Right atrium auricular region (tissue), 2 donors: ENCODE data around the gene UNC93A. TPM values are rescaled to one million over a fixed set of nuclear protein-coding genes. Genes with fewer than 3 reads are reported as not detected.
"Not testable (repeated sequence)": the region's sequence is repeated elsewhere in the genome, so short reads cannot be mapped to it uniquely, and the experiment has no call there.

Source experiments
- DNase-seq: peaks from one replicate; pipeline ENCODE4 v3.0.0-alpha.2; 2019; ENCODE audit warnings: low spot score
- H3K27ac ChIP-seq, 2 donors: fragments of 200-600 bp; sonication (generic); 1 replicate in 1 of 2; 2 replicates in 1 of 2; pipeline ENCODE4 v1.5.1; 2016 to 2019
- H3K27me3 ChIP-seq, 2 donors: fragments of 200-600 bp; sonication (generic); one replicate each; pipeline versions ENCODE4 v1.5.1 to v1.6.0; 2017 to 2019
- H3K36me3 ChIP-seq: fragments of 200-600 bp; sonication (generic); one replicate; pipeline ENCODE4 v1.5.1; 2016
- H3K4me1 ChIP-seq, 2 donors: fragments of 200-600 bp; sonication (generic); one replicate each; pipeline versions ENCODE4 v1.5.1 to v1.6.0; 2017 to 2019
- H3K4me3 ChIP-seq, 2 donors: fragments of 200-600 bp; sonication (generic); 1 replicate in 1 of 2; 2 replicates in 1 of 2; pipeline ENCODE4 v1.5.1; 2017 to 2019; ENCODE audit warnings: mild to moderate bottlenecking in 1 of 2, moderate library complexity in 1 of 2
- H3K9me3 ChIP-seq, 2 donors: fragments of 200-600 bp; sonication (generic); one replicate each; pipeline ENCODE4 v1.5.1; 2019
- total RNA-seq, 2 donors: library from RNA; depleted of rRNA; stranded (reverse); fragments of >200 nt; gene quantifications; one replicate each; pipeline ENCODE4 v1.1.0, GENCODE V29; 2016
- TF ChIP-seq, protein P1 (sequence below), 2 donors: fragments of 200-600 bp; sonication (generic); IDR thresholded peaks; one replicate each; pipeline ENCODE4 v1.5.1; 2019; ENCODE audit warnings: antibody characterized with exemption in 2 of 2

The UNC93A gene
- not detected for total RNA-seq

GRCh38 chr6:167290786-167291622 is at the start of gene UNC93A:
Gene UNC93A, plus strand, starts transcription at chr6:167291315. Its CDS starts 175 bp downstream, at chr6:167291490.
- no peaks in the 10 kb centered on the region for H3K4me1 ChIP-seq
- DNase-seq: no peak
- no peaks in the 10 kb centered on the region for H3K9me3 ChIP-seq
- H3K36me3 ChIP-seq: no peaks in the 10 kb centered on the region
- TF ChIP-seq, protein P1, sequence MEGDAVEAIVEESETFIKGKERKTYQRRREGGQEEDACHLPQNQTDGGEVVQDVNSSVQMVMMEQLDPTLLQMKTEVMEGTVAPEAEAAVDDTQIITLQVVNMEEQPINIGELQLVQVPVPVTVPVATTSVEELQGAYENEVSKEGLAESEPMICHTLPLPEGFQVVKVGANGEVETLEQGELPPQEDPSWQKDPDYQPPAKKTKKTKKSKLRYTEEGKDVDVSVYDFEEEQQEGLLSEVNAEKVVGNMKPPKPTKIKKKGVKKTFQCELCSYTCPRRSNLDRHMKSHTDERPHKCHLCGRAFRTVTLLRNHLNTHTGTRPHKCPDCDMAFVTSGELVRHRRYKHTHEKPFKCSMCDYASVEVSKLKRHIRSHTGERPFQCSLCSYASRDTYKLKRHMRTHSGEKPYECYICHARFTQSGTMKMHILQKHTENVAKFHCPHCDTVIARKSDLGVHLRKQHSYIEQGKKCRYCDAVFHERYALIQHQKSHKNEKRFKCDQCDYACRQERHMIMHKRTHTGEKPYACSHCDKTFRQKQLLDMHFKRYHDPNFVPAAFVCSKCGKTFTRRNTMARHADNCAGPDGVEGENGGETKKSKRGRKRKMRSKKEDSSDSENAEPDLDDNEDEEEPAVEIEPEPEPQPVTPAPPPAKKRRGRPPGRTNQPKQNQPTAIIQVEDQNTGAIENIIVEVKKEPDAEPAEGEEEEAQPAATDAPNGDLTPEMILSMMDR (IDR thresholded peaks at IDR 0.05): no peak
- no peak within 1 kb of the TSS for H3K4me3 ChIP-seq
- H3K27me3 ChIP-seq: no peaks in the 10 kb centered on the region
- H3K27ac ChIP-seq: no peak within 1 kb of the TSS

DNA sequence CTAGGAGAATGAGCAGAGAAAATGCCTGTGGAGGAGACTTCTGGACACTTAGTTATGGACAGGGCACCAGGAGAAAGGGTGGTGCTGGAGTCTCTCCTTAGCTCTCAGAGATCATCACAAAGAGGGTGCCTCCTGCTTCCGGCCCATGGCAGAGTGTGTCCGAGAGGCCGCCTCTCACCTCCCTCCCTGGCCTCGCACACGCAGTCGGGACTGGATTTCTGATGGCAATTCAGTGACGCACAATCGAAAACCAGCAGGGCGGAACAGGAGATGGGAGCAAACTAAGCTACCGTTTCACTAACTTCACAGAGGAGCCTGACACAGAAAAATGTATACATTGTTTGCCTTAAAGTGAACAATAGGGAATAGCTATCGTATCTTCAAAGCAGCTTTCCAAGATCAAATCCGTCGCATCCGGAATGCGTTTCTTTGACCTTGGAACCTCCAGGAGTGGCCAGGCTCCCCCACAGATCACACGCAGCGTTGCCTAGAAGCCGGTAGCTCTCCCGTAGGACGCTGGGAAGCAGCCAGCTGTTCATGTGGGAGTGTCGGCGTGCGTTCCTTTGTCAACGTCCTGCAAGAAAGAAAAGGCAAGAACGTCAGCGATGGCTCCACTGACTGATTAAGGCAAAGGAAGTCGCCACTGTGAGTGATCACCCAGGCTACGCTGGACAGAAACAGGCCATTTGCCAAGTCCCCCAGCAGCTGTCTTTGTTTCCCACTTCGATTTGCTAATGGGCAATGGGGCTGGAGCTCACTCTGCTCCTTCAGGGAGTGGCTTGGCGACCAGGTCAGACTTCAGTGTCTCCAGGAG is 49.6 kb upstream of the UNC93A start:
- not testable (repeated sequence) for H3K9me3 ChIP-seq, H3K4me3 ChIP-seq, H3K36me3 ChIP-seq, H3K27ac ChIP-seq, H3K4me1 ChIP-seq, DNase-seq, H3K27me3 ChIP-seq

GRCh38 chr6:167242135-167242506 is 49.0 kb upstream of the UNC93A start:
- not testable (repeated sequence) for H3K4me1 ChIP-seq

GRCh38 chr6:167242511-167243051 is 48.5 kb upstream of the UNC93A start:
- not testable (repeated sequence) for H3K27me3 ChIP-seq, DNase-seq, H3K9me3 ChIP-seq, H3K36me3 ChIP-seq, H3K4me3 ChIP-seq, H3K4me1 ChIP-seq, H3K27ac ChIP-seq

More at GRCh38 chr6:167242135-167242506, 49.0 kb upstream of the UNC93A start:
- not testable (repeated sequence) for H3K27me3 ChIP-seq, H3K36me3 ChIP-seq, H3K27ac ChIP-seq, H3K9me3 ChIP-seq, DNase-seq, H3K4me3 ChIP-seq

- H3K36me3 ChIP-seq: no peaks in the 10 kb centered on the region
- H3K4me1 ChIP-seq: no peaks in the 10 kb centered on the region
- DNase-seq: no peak
- no peaks in the 10 kb centered on the region for H3K9me3 ChIP-seq
- no peak overlapping the region for H3K27ac ChIP-seq
- H3K27me3 ChIP-seq: no peaks in the 10 kb centered on the region
- TF ChIP-seq, protein P1 (IDR thresholded peaks at IDR 0.05): no peak
- H3K4me3 ChIP-seq: no peak overlapping the region
Observed at GRCh38 chr6:167244064-167244960, 46.8 kb upstream of the UNC93A start.

DNA sequence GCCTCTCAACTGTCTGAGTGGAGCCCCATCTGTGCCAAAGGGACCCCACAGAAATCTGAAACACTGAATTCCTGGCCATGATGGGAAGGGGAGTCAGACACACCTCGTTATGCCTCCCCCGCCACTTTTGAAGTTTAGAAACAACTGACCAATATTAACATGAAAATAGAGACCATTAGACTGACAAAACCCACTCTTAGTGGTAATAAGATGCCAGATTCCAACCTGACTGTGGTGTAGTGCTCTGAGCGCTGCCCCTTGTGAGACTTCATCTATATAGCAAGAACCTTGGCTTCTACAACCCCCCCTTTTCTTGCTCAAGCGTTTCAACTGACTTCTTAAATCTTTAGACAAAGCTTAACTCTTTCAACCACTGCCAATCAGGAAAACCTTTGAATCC is 46.1 kb upstream of the UNC93A start:
- no peak overlapping the region for H3K4me3 ChIP-seq
- H3K9me3 ChIP-seq: no peaks in the 10 kb centered on the region
- DNase-seq: no peak
- no peaks in the 10 kb centered on the region for H3K36me3 ChIP-seq
- H3K27ac ChIP-seq: no peak overlapping the region
- H3K27me3 ChIP-seq: no peaks in the 10 kb centered on the region
- TF ChIP-seq, protein P1 (IDR thresholded peaks at IDR 0.05): no peak
- H3K4me1 ChIP-seq: no peaks in the 10 kb centered on the region
